RCC 7860 (cell line): ENCODE measurements around the gene TMEM179.

ENCODE experiments used
- DNase-seq: peaks from one replicate; pipeline ENCODE4 v3.0.0-alpha.2; 2015; ENCODE audit warnings: low spot score
- FAIRE-seq: peaks from 2 replicates; lab custom pipeline; 2012; peaks lifted over from hg19 to GRCh38; lab: Jason Lieb, UNC

The TMEM179 gene

DNA sequence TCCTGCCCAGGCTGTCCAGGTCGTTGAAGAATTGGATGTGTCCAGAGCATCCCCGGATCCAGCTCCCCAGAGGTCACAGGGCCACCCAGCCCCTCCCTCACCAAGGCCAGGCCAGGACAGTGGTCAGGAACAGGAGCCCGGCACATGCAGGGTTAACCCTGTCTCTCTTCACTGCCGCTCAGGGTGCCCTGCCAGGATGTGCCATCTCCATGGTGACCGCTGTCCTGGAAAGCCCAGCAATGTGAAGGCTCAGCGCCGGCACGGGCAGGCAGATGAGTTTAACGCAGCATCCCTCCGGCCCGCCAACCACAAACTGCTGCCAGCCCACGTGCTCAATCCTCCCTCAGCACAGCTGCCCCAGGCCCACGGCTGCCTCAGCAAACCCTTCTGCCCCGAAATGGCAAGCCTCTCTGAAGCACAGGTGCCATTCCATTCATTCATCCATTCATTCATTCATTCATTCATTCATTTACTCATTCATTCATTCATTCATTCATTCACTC lies 4.4 kb downstream of the TMEM179 start:
- DNase-seq: peak; percentile 24
- FAIRE-seq: no peak

- FAIRE-seq: no peak
These were observed 5.1 kb downstream of the TMEM179 start for GRCh38 chr14:104599446-104599845.

DNA sequence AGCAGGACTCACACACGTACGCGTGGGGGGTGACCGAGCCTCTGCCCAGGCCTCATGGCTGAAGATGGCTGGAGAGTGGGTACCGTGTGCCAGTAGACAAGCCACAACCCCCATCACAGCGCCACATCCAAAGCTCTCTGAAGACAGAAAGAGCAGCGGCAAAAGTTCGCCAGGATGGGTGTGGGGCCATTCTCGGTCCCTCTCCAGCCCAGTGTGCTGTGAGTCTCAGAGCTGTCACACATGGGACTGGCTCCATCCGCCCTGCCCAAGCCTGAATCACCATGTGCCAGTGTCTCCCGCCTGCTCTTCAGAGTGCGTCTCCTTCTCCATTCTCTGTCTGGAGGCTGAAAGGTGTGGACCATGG lies 5.7 kb downstream of the TMEM179 start:
- FAIRE-seq (no peak), DNase-seq (no peak)

More at GRCh38 chr14:104599446-104599845, 5.1 kb downstream of the TMEM179 start:
- DNase-seq: no peak

DNA sequence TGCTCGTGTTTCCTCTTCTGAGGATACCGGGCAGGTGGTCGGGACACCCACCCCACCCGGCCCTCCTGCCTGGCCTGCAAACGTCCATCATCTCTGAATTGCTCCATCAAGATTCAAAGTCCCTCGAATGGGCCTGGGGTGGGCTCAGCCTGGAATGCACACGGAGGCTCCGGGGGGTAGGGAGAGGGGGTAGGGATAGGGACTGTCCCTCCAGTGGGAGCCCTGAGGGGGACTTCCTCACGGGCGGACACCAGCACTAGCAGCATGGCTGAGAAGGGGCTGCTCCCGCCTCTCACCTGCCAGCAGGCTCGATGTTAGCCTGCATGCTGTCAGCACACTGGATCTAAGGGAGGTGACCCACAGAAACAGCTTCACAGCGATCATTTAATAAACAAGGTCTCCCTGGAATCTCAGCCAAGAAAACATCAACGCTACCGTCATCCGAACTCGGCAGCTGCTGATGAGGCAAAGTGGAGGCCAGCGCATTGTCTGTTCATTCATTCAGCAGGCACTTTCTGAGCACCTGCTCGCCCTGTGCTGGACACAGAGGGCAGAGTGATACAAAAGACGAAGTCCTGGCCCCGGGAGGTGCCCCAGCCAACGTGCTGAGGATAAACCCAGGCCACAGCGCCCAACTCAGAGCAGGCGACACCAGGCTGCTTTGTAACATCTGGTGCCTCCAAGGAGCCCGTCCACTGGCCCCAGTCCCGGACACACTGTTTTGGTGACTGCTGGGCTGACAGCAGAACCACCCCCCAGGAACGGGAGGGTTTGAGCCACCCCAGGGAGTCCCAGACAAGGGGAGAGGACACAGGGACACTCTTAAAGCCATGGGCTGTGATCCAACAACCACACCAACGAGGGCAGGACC lies 6.3 kb downstream of the TMEM179 start:
- no peak for DNase-seq
- FAIRE-seq: no peak

GRCh38 chr14:104597576-104597975 lies 7.0 kb downstream of the TMEM179 start:
- DNase-seq: no peak

GRCh38 chr14:104596927-104597351 lies 7.6 kb downstream of the TMEM179 start:
- FAIRE-seq (no peak), DNase-seq (no peak)

More at GRCh38 chr14:104597576-104597975, 7.0 kb downstream of the TMEM179 start:
- FAIRE-seq: no peak

GRCh38 chr14:104596451-104596918 lies 8.1 kb downstream of the TMEM179 start:
- DNase-seq (no peak), FAIRE-seq (no peak)

- DNase-seq (no peak), FAIRE-seq (no peak)
These were observed 8.6 kb downstream of the TMEM179 start for GRCh38 chr14:104595911-104596450.

DNA sequence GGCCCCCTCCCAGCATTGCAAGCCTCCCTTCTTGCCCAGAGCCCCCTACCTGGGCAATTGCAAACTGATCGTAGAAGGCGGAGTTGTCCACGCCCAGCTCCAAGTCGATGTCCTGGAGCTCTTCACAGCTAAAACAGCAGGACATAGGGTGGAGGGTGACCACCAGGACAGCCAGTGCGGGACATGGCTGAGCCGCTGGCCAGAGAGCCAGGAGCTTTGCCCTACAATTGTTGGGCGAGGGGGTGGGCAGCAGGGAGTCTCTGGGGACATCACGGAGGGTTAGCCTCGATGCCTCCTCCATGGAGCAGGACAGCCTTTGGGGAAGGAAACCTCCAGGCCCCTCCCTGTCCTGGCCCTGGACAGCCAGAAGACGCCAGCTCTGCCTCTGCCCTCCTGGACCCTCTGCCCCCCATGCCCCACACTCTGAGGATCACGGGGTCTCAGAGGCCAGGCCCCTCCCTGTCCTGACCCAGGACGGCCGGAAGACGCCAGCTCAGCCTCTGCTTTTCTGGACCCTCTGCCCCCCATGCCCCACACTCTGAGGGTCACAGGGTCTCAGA lies 9.4 kb downstream of the TMEM179 start:
- FAIRE-seq (no peak), DNase-seq (no peak)

DNA sequence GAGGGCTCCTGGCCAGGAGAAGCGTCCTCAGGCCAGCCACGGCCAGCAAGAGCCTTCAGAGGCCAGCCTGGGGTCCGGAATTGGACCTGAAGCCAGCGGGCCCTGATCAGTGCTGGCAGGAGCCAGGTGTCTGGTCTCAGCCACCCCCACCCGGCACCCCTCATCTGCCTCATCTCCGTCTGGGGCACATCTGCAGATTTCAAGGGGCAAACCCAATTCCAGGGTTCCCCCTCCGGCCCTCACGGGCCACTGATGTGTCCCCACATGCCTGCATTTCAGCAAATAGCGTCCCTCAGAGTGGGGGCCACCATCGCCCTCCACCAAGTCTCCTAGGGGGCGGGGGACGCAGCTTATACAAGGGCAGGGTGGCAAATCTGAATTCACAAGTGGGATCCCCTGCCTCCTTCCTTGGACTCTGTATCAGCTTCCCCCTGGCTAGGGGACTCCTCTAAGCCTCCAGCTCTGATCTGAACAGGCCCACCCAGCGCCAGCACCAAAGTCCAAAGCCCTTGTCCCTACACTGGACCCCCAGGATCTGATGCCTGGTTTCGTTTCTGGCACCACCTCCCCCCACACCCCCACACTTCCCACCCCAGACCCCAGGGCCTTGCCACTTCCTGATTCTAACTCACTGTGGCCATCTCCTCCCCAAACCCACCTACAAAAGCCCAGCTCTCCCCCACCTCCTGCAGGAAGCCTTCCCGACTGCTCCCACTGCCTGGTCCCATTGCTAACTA lies 10.1 kb downstream of the TMEM179 start:
- FAIRE-seq (no peak), DNase-seq (no peak)

GRCh38 chr14:104593710-104594136 lies 10.8 kb downstream of the TMEM179 start:
- FAIRE-seq (no peak), DNase-seq (no peak)

- DNase-seq: no peak
- FAIRE-seq: no peak
These were observed 11.3 kb downstream of the TMEM179 start for GRCh38 chr14:104593241-104593701.

DNA sequence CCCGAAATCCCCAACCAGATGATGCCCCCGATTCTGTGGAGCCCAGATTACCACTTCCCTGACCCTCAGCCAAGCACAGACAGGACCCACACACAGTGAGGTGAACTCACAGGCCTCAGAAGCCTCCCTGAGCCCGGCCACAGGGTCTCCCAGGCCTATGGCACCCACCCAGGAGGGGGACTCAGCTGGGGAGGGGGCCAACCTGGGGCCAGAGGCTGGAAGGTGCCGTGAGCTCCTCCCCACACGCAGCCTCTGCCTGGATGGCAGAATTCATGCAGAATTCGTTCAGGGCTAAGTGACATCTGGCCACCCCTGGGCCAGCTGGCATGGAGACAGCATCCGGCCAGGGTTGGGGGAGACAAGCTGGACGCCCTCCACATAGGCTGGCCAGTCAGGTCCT lies 11.8 kb downstream of the TMEM179 start:
- FAIRE-seq: no peak

GRCh38 chr14:104592292-104592672 lies 12.3 kb downstream of the TMEM179 start:
- FAIRE-seq (no peak), DNase-seq (no peak)

More for the DNA sequence above, 11.8 kb downstream of the TMEM179 start:
- DNase-seq: no peak

DNA sequence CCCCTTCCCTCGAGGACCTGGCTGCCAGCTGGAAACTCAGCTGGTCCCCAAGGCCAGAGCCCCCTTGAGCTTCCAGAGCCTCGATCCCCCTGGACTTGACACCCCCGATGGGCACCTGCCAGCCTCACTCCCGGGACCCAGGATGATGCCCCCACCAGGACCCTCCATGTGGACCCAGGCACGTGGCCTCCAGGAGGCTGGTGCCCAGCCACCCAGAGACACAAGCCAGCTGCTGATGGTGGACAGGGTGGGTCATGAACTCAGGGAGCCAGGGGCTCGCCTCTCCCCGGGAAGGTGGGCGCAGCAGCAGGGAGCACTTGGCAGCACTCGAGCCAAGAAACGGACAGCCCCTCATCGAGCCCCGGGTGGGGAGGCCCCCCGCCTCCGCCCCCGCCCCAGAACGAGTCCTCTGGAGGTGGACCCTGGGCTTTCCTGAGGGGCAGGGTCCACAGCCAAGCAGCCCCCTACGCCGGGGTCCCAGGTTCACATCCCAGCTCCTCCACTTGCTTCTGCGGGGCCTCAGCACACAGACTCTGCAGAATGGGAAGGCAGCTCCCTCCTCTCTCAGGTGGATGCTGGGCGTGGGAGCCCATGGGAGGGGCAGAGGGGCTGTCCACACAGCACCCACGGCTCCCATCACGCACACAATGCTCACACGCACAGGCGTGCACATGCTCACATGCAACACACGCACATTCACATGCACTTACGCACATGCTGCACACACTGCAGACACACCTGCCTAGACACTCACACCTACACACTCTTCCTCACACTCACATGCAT lies 12.9 kb downstream of the TMEM179 start:
- FAIRE-seq (no peak), DNase-seq (no peak)

- FAIRE-seq (no peak), DNase-seq (no peak)
These were observed 13.5 kb downstream of the TMEM179 start for GRCh38 chr14:104591031-104591430.

- no peak for DNase-seq
- FAIRE-seq: no peak
These were observed 14.2 kb downstream of the TMEM179 start for GRCh38 chr14:104590240-104590965.

GRCh38 chr14:104589338-104590195 lies 15.0 kb downstream of the TMEM179 start:
- no peak for FAIRE-seq

More at GRCh38 chr14:104589338-104590195, 15.0 kb downstream of the TMEM179 start:
- DNase-seq: no peak
